ENCODE results near the gene HPCAL1. TPM values are rescaled to one million over a fixed set of nuclear protein-coding genes. Genes with fewer than 3 reads are reported as not detected.

Gene HPCAL1
- total and polyA plus RNA-seq, 10 of the 15 experiments (the other 5 are each of a cell fraction or from before 2014, with no cell fraction given), result 0.40 to 12.8 (median 7.9) TPM

DNA sequence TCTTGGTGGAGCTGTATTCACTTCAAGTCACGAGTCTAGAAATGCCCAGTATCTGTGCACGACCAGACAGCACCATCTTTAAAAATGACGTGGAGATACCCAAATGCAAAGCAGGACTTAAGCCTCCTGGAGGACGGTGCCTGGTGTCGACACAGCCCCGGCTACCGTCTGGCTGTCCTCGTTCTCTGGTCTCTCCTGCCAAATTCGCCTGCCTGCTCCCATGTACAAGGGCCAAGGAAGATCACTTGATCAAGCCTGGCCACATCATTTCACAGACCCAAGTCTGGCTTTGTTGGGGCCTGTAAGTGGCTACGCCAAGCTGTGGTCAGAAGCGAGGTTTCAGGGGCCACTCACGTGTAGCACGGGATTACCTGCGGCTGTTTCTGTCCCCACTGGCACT, 136.0 kb downstream of the HPCAL1 start:
- DNase-seq (ENCODE audit: low read depth, low spot score) (no peak), FAIRE-seq (no peak), ATAC-seq (no peak)
- POLR2A ChIA-PET, result interaction anchor here (1.2 kb wide), 1 partner anchor 30 kb away, joined by 4 read pairs; no protein-coding TSS in a partner anchor
- SMC1A ChIA-PET (ENCODE audit: uncharacterized antibody, unreplicated experiment), result interaction anchor here (0.7 to 2.7 kb wide), 2 partner anchors 30 to 314 kb away, joined by 3 to 11 read pairs; no protein-coding TSS in a partner anchor
- CTCF ChIA-PET, result interaction anchor here (0.6 to 9.1 kb wide), 5 partner anchors 29 to 366 kb away, joined by 3 to 109 read pairs (median 15); no protein-coding TSS in a partner anchor
- intact Hi-C loops (cut with micrococcal nuclease; ENCODE audit: unreplicated experiment) (loop anchor here (10.0 kb wide), 1 partner anchor 624 kb away; no protein-coding TSS in a partner anchor), in situ Hi-C loops (cut with MboI) (loop anchor here (5.0 to 10.0 kb wide), 2 partner anchors 361 to 624 kb away; no protein-coding TSS in a partner anchor)
- Histone ChIP-seq H3K9me3 (replicated peaks; ENCODE audit: control insufficient read depth, insufficient read depth, low read length) (no peaks in the 10 kb centered on the region), H3K27me3 (replicated peaks in 1 of 2; ENCODE audit: control insufficient read depth in 2 of 2, insufficient read depth in 2 of 2, low read length in 1 of 2) (no peaks in the 10 kb centered on the region), H3K27ac (ENCODE audit: control insufficient read depth, insufficient read depth) (no peak overlapping the region), H3K4me2 (ENCODE audit: control insufficient read depth, insufficient read depth) (no peak overlapping the region), H3K4me3 (no peak overlapping the region), H3K4me1 (ENCODE audit: control insufficient read depth, insufficient read depth, low read length) (peaks cover 4% of the 10 kb centered on the region; the same call in 1 of the 2 replicates), H3K9ac (ENCODE audit: control insufficient read depth, insufficient read depth, low read length) (no peak overlapping the region), H2AFZ (ENCODE audit: control insufficient read depth, low read depth, low read length) (no peak overlapping the region), H4K20me1 (ENCODE audit: control insufficient read depth, insufficient read depth) (no peaks in the 10 kb centered on the region; the same call in 1 of the 2 replicates), H3K79me2 (ENCODE audit: control insufficient read depth, insufficient read depth, low read length) (peaks cover 9% of the 10 kb centered on the region), H3K36me3 (ENCODE audit: control insufficient read depth in 2 of 2, insufficient read depth in 2 of 2, low read length in 1 of 2) (peaks cover 20 to 30% of the 10 kb centered on the region in 2 experiments)
- BruUV-seq (replicated peaks), result no TSS peak
- WGBS (ENCODE audit: insufficient coverage, insufficient replicate concordance, low lambda C conversion rate, missing lambda C conversion rate), result 75% methylated on average over 14 of the region's 14 CpGs
- RAD21 ChIA-PET (ENCODE audit: unreplicated experiment), result interaction anchor here (0.8 to 2.0 kb wide), 2 partner anchors 29 to 30 kb away, joined by 3 to 10 read pairs; no protein-coding TSS in a partner anchor
- TF ChIP-seq NRF1 (conservative IDR thresholded peaks at IDR 0.05; ENCODE audit: low read depth, low read length) (no peak), BCL3 (IDR thresholded peaks at IDR 0.05; ENCODE audit: borderline replicate concordance, insufficient read depth, low read depth, low read length, poor library complexity, severe bottlenecking) (peak; percentile 11), ATF3 (IDR thresholded peaks at IDR 0.05; ENCODE audit: borderline replicate concordance, extremely low read depth, low read depth, low read length) (no peak), RUNX3 (IDR thresholded peaks at IDR 0.05; ENCODE audit: low read length) (peak; percentile 37; the same call in 1 of the 2 replicates), POLR2A (IDR thresholded peaks at IDR 0.05; ENCODE audit: low read depth, low read length) (peak; percentile 42; the same call in 1 of the 2 replicates), TCF7 (IDR thresholded peaks at IDR 0.05; ENCODE audit: borderline replicate concordance) (no peak), ZNF622 (IDR thresholded peaks at IDR 0.05) (no peak), BHLHE40 (IDR thresholded peaks at IDR 0.05; ENCODE audit: borderline replicate concordance in 1 of 2, low read depth in 2 of 2, low read length in 1 of 2) (peak in 1 of 2 experiments; percentile 23; a peak in 2 of 4 replicates), ZBED1 (IDR thresholded peaks at IDR 0.05; ENCODE audit: borderline replicate concordance) (no peak), POLR2AphosphoS5 (IDR thresholded peaks at IDR 0.05; ENCODE audit: low read length) (peak; percentile 61; the same call in 1 of the 2 replicates)
- TF ChIP-seq, protein P1, sequence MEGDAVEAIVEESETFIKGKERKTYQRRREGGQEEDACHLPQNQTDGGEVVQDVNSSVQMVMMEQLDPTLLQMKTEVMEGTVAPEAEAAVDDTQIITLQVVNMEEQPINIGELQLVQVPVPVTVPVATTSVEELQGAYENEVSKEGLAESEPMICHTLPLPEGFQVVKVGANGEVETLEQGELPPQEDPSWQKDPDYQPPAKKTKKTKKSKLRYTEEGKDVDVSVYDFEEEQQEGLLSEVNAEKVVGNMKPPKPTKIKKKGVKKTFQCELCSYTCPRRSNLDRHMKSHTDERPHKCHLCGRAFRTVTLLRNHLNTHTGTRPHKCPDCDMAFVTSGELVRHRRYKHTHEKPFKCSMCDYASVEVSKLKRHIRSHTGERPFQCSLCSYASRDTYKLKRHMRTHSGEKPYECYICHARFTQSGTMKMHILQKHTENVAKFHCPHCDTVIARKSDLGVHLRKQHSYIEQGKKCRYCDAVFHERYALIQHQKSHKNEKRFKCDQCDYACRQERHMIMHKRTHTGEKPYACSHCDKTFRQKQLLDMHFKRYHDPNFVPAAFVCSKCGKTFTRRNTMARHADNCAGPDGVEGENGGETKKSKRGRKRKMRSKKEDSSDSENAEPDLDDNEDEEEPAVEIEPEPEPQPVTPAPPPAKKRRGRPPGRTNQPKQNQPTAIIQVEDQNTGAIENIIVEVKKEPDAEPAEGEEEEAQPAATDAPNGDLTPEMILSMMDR (IDR thresholded peaks at IDR 0.05 in 2 of 3, conservative IDR thresholded peaks at IDR 0.05 in 1 of 3; ENCODE audit: control insufficient read depth in 2 of 3, extremely low read depth in 1 of 3, insufficient read depth in 1 of 3, low read depth in 3 of 3, low read length in 3 of 3), result no peak
